ENCODE measurements around the gene ZNHIT2. TPM values are rescaled to one million over a fixed set of nuclear protein-coding genes. Genes with fewer than 3 reads are reported as not detected.

ZNHIT2 gene
- total RNA-seq, 6 experiments from 2014 or later = 4.9 to 15.7 (median 6.2) TPM

DNA sequence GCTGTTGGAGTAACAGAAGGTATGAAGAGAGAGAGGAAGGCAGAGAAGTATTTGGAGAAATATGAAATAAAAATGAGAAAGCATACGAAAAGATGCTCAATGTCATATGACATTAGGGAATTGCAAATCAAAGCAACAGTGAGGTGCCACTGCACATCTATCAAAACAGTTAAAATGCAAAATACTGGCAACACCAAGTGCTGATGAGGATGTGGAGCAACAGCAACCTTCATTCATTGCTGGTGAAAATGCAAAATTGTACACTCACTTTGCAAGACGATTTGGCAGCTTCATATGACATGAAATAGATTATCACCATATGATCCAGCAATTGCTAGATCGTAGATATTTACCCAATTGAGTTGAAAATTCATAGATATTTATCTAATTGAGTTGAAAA lies 43.1 kb upstream of the ZNHIT2 start:
- intact Hi-C loops (cut with DNase I) = no loop called here
- Histone ChIP-seq H3K27ac (no peak overlapping the region), H3K27me3 (no peaks in the 10 kb centered on the region), H3K4me1 (peaks cover 0 to 17% (median 4%) of the 10 kb centered on the region in 4 donors), H3K9me3 (no peaks in the 10 kb centered on the region), H3K4me3 (no peak overlapping the region), H3K36me3 (no peaks in the 10 kb centered on the region)
- DNase-seq = no peak
- 65% methylated on average over 3 of the region's 3 CpGs for WGBS (ENCODE audit: insufficient coverage, low coverage, low lambda C conversion rate, missing lambda C conversion rate)
- TF ChIP-seq POLR2A (IDR thresholded peaks at IDR 0.05) (no peak), CTCF (IDR thresholded peaks at IDR 0.05) (no peak)
- no peak for ATAC-seq

DNA sequence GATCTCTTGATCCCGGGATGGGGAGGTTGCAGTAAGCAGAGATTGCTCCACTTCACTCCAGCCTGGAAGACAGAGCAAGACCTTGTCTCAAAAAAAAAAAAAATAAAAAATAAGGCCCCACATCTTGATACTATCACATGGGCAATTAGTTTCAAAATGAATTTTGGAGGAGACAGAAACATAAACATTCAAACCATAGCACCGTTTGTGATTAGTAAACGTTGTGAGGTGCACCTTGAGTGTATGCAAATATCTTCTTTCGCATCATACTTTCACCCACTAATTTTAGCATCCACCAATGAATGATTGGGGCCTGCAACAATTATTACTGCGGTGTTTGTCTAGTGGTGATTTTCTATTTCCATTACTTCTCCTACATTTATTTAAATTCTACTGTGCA lies 41.5 kb upstream of the ZNHIT2 start:
- Histone ChIP-seq H3K4me1 (peaks cover 0 to 7% (median 3%) of the 10 kb centered on the region in 4 donors), H3K9me3 (no peaks in the 10 kb centered on the region), H3K36me3 (no peaks in the 10 kb centered on the region), H3K4me3 (no peak overlapping the region), H3K27me3 (no peaks in the 10 kb centered on the region), H3K27ac (no peak overlapping the region)
- intact Hi-C loops (cut with DNase I) = no loop called here
- ATAC-seq (no peak), DNase-seq (no peak)
- 70% methylated on average over 5 of the region's 5 CpGs for WGBS (ENCODE audit: insufficient coverage, low coverage, low lambda C conversion rate, missing lambda C conversion rate)
- TF ChIP-seq CTCF (IDR thresholded peaks at IDR 0.05) (no peak), POLR2A (IDR thresholded peaks at IDR 0.05) (no peak)

DNA sequence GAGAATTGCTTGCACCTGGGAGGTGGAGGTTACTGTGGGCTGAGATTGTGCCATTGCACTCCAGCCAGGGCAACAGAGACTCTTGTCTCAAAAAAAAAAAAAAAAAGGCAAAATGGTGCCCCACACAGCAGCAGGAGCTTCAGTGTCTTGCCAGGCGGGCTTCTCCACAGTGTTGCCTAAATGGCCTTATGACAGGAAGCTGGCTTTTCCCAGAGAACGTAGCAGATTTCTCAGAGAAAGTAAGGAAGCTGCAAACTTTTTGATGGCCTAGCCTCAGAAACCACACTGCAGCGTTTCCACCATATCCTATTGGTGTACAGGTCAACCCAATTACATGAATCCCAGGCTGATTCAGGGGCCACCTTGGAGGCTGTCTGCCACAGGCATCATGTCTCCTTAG lies 39.8 kb upstream of the ZNHIT2 start:
- WGBS (ENCODE audit: insufficient coverage, low coverage, low lambda C conversion rate, missing lambda C conversion rate) = 60% methylated on average over 1 of the region's 3 CpGs
- no peaks in the 10 kb centered on the region for H3K9me3 ChIP-seq
- intact Hi-C loops (cut with DNase I) = no loop called here
- no peaks in the 10 kb centered on the region for H3K36me3 ChIP-seq
- H3K27ac ChIP-seq = no peak overlapping the region
- H3K4me1 ChIP-seq = no peaks in the 10 kb centered on the region
- TF ChIP-seq POLR2A (IDR thresholded peaks at IDR 0.05) (no peak), CTCF (IDR thresholded peaks at IDR 0.05) (no peak)
- no peak overlapping the region for H3K4me3 ChIP-seq
- no peaks in the 10 kb centered on the region for H3K27me3 ChIP-seq
- no peak for DNase-seq
- ATAC-seq = no peak

DNA sequence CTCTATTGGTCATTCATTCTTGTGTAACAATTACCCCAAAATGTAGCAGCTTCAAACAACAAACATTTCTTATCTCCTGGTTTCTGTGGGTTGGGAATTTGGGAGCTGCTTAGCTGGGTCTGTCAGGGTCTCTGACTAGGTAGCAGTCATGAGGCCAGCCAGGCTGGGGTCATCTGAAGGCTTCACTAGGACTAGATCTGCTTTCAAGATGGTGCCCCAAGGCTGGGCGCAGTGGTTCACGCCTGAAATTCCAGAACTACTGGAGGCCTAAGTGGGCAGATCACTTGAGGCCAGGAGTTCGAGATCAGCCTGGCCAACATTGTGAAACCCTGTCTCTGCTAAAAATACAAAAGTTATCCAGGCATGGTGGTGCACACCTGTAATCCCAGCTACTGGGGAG lies 39.4 kb upstream of the ZNHIT2 start:
- no peaks in the 10 kb centered on the region for H3K36me3 ChIP-seq
- peaks cover 0 to 1% (median under 1%) of the 10 kb centered on the region in 4 donors for H3K4me1 ChIP-seq
- no peak overlapping the region for H3K27ac ChIP-seq
- 93% methylated on average over 2 of the region's 3 CpGs for WGBS (ENCODE audit: insufficient coverage, low coverage, low lambda C conversion rate, missing lambda C conversion rate)
- H3K4me3 ChIP-seq = no peak overlapping the region
- intact Hi-C loops (cut with DNase I) = no loop called here
- ATAC-seq (no peak), DNase-seq (peak in 1 of 3 donors; percentile 13)
- no peaks in the 10 kb centered on the region for H3K27me3 ChIP-seq
- H3K9me3 ChIP-seq = no peaks in the 10 kb centered on the region
- TF ChIP-seq POLR2A (IDR thresholded peaks at IDR 0.05) = no peak
- TF ChIP-seq CTCF (IDR thresholded peaks at IDR 0.05) = no peak

GRCh38 chr11:65156256-65156655 lies 38.8 kb upstream of the ZNHIT2 start:
- Histone ChIP-seq H3K36me3 (no peaks in the 10 kb centered on the region), H3K4me3 (no peak overlapping the region), H3K27me3 (no peaks in the 10 kb centered on the region), H3K9me3 (no peaks in the 10 kb centered on the region), H3K27ac (no peak overlapping the region), H3K4me1 (peaks cover 0 to 8% (median 4%) of the 10 kb centered on the region in 4 donors)
- WGBS (ENCODE audit: insufficient coverage, low coverage, low lambda C conversion rate, missing lambda C conversion rate) = 90% methylated on average over 3 of the region's 3 CpGs
- intact Hi-C loops (cut with DNase I) = no loop called here
- DNase-seq (no peak), ATAC-seq (no peak)
- TF ChIP-seq CTCF (IDR thresholded peaks at IDR 0.05) = no peak
- TF ChIP-seq POLR2A (IDR thresholded peaks at IDR 0.05) = no peak
